Coronary artery (tissue), 2 donors: ENCODE results near the gene NTM.

Source experiments
- DNase-seq: peaks from one replicate; pipeline ENCODE4 v3.0.0-alpha.2; 2017; ENCODE audit warnings: low spot score
- H3K27ac ChIP-seq, 2 donors: fragments of 200-600 bp; sonication (generic); one replicate each; pipeline ENCODE4 v1.5.1; 2016 to 2019
- H3K4me3 ChIP-seq: fragments of 200-600 bp; sonication (generic); 2 replicates; pipeline ENCODE4 v1.5.1; 2016; ENCODE audit warnings: mild to moderate bottlenecking, moderate library complexity
- TF ChIP-seq, protein P1 (sequence below): fragments of 200-600 bp; sonication (generic); IDR thresholded peaks from one replicate; pipeline ENCODE4 v1.5.1; 2019; ENCODE audit warnings: antibody characterized with exemption

The NTM gene

GRCh38 chr11:131642756-131643531 is 272.5 kb downstream of the NTM start:
- DNase-seq, result peak; percentile 43
- TF ChIP-seq, protein P1, sequence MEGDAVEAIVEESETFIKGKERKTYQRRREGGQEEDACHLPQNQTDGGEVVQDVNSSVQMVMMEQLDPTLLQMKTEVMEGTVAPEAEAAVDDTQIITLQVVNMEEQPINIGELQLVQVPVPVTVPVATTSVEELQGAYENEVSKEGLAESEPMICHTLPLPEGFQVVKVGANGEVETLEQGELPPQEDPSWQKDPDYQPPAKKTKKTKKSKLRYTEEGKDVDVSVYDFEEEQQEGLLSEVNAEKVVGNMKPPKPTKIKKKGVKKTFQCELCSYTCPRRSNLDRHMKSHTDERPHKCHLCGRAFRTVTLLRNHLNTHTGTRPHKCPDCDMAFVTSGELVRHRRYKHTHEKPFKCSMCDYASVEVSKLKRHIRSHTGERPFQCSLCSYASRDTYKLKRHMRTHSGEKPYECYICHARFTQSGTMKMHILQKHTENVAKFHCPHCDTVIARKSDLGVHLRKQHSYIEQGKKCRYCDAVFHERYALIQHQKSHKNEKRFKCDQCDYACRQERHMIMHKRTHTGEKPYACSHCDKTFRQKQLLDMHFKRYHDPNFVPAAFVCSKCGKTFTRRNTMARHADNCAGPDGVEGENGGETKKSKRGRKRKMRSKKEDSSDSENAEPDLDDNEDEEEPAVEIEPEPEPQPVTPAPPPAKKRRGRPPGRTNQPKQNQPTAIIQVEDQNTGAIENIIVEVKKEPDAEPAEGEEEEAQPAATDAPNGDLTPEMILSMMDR, result no peak
- no peak overlapping the region for H3K27ac ChIP-seq
- no peak overlapping the region for H3K4me3 ChIP-seq

GRCh38 chr11:131644204-131644795 is 273.9 kb downstream of the NTM start:
- no peak for DNase-seq
- Histone ChIP-seq H3K27ac (no peak overlapping the region), H3K4me3 (no peak overlapping the region)
- TF ChIP-seq, protein P1, result no peak

DNA sequence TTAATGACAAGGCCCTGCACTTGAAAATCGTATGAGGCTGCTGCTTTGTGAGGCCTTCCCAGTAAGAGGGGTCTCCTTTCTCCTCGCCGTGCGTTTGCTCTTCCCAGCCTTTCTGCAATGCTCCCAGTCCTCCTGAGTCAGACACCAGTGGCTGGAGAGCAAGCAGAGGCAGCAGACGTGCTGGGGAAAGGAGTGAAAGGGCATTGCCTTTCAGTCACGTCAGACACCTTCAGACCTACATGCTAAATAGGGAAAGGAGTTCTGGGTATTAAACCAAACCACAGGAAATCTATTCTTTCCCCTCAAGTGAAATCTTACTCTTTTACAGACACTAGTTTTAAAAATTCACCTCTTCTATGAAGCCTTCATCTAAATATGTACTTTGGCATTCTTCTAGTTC is 274.8 kb downstream of the NTM start:
- no peak overlapping the region for H3K4me3 ChIP-seq
- H3K27ac ChIP-seq, result no peak overlapping the region

DNA sequence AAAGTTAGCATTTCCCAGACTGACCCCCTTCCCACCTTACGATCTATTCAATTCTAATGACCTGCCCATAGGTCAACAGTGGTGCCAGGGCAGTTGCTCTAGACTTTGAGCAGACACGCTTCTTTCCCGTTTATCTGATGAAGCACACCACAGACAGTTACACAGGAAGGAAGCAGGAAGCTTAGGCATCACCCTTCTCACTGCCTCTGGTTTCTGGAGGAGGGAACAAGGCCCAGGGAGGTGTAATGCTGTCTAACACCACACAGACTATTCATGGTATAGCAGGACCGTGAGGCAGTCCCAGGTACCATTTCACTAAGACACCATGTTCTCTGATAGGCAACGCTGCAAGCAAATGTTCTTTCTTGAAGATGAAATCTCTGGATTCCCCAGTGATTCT is 279.4 kb downstream of the NTM start:
- TF ChIP-seq, protein P1, result no peak
- Histone ChIP-seq H3K4me3 (no peak overlapping the region), H3K27ac (no peak overlapping the region)
- peak; percentile 26 for DNase-seq

More for the DNA sequence above, 274.8 kb downstream of the NTM start:
- TF ChIP-seq, protein P1, result no peak
- peak; percentile 21 for DNase-seq

- H3K27ac ChIP-seq, result no peak overlapping the region
Observed at GRCh38 chr11:131652231-131652630, 281.8 kb downstream of the NTM start.

GRCh38 chr11:131653260-131653659 is 282.8 kb downstream of the NTM start:
- H3K27ac ChIP-seq, result no peak overlapping the region
- TF ChIP-seq, protein P1, result no peak
- peak; percentile 49 for DNase-seq
- H3K4me3 ChIP-seq, result no peak overlapping the region

More at GRCh38 chr11:131652231-131652630, 281.8 kb downstream of the NTM start:
- no peak overlapping the region for H3K4me3 ChIP-seq
- TF ChIP-seq, protein P1, result no peak
- no peak for DNase-seq

GRCh38 chr11:131654849-131655248 is 284.4 kb downstream of the NTM start:
- TF ChIP-seq, protein P1, result no peak
- H3K27ac ChIP-seq, result no peak overlapping the region

More at GRCh38 chr11:131654849-131655248, 284.4 kb downstream of the NTM start:
- H3K4me3 ChIP-seq, result no peak overlapping the region
- peak; percentile 19 for DNase-seq
